Tongue (tissue), 2 donors: ENCODE results near the gene SPRR5. TPM values are rescaled to one million over a fixed set of nuclear protein-coding genes. Genes with fewer than 3 reads are reported as not detected.

ENCODE experiments used
- DNase-seq: peaks from one replicate; pipeline ENCODE4 v3.0.0-alpha.2; 2015
- total RNA-seq: library from RNA; depleted of rRNA; stranded (reverse); fragments of >200 nt; gene quantifications from one replicate; pipeline ENCODE4 v1.2.3, GENCODE V29; 2014

SPRR5 gene
- total RNA-seq, 1 donor from 2014 or later, result not detected

DNA sequence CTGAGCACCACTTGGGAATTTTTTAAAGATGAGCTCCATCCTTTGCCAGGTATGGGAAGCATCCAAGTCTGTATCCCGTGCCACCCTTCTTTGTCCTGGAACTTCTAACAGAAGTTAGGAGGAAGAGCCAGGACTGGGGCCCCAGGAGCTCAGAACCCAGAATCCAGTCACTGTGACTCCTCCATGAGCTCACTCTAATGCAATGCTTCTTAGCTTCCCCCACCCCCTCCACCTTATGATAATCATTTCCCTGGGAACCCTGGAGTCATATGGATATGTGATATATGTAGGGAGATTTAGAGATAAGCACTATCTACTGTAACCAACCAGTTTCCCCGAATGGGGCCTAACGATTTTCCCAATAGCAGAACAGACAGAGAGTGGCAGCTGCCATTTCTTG is 758 bp upstream of the SPRR5 start:
- no peak for DNase-seq

DNA sequence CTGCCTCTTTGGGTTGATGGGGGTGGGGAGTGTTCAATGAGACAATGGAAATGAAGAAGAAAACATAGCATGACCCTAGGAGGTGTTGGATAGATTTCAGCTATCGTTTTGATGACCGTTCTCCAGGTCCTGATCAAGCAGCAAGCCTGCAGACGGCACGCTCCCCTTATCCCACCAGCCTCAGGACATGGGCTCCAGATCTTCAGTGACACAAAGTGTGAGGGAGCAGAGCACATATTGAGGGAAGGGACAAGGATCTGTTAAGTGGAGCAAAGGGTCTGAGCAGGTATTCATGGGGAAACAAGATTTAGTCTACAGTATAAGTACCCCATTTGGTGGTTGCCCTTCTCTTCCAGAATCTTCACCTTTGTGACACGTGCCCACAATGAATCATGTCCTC is 4.7 kb downstream of the SPRR5 start:
- DNase-seq, result no peak

DNA sequence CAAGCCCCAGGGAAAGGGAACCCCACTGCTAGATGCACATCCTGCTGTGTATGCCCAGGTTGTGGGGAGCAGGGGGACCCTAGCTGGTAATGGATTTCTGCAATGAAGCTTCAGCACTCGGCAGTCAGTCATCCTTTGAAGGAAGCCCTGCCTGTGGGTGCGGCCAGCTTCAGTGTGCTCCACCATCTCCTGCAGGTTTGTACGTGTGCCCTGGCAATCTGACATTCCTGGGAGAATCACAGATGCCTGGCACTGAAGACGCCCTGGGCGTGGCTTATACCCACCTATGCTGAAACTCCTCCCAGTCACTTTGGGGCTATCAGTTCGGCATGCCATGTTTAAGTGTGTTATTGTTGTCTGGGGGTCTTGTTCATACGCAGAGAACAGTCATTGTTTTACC is 6.8 kb downstream of the SPRR5 start:
- peak; percentile 13 for DNase-seq

DNA sequence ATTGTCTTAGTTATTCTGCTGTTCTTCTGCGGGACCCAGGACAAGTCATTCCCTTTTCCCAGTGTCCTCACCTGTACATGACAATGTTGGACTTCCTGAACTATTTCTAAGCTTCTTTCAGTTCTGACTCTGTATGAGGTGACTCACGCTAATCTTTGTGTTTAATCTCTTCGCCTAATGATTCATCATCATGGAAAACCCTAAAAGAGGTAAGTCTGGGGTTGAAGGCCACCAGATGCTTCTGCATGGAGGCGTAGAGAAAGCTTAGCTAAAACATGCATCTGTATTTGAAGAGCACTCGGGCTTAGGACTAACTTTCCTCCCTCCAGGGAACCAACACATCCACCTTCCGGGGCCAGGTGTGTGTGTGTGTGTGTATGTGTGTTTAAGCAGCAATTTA is 7.4 kb downstream of the SPRR5 start:
- DNase-seq, result no peak

DNA sequence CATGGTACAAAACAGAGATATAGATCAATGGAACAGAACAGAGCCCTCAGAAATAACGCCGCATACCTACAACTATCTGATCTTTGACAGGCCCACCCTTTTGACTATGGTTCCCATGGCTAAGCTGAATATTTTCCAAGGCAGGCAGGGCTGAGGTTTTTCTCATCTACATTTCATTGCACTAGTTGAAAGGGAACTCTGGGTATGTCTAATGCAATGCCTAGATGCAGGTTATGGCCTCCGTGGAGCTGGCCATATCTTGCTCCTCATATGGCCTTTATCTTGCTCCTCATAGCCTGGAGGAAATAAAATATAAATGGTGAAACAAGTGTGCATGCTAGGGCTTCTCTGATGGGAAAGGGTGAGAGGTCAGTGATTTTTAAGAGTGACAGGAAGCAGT is 10.6 kb downstream of the SPRR5 start:
- no peak for DNase-seq

DNA sequence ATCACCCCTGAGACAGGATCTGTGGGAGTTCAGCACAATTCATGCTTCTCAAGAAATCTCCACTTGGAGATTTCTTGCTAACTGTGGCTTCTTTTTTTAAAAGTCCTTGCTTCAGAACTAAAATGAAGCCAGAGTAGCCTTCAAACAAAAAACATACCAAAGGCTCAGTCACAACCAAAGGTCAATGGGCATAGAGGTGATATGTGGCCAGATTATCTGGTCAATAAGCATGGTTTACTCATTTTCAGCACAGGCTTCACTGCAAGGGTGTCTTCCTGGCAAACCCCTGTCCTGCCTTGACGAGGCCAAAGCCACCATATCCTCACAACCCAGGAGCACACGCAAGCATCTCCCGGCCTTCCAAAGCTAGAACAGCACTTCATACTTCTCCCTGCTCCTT is 12.3 kb downstream of the SPRR5 start:
- no peak for DNase-seq

DNA sequence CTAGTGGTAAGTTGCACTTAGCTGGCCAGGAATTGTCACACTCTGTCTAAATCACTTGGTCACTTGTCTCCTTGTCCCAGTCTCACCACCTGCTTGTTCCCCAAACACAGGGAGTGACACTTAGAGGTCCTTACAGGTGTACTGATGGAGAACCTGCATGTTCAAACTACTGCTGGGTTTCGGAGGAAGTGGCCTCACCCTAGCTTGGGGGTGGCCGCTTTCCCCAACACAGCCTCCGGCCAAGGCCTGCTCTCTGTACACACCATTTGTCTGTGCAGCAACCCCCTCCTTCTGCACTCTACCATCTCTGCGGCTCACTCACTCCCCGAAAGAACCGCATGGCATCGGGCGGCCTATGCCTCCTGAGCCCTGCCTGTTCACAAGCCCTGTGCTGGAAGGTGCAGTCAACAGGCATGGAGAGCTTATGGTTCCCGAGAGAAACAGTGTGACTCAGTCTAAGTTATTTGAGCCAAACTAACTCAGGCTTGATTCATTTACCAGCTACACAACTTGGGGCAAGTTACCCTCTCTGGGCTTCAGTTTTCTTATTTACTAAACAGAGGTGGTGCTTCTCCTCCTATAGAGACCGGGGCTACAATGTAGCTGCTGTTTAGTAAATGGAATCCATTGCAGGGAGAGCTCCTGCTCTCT is 12.9 kb downstream of the SPRR5 start:
- DNase-seq, result no peak

DNA sequence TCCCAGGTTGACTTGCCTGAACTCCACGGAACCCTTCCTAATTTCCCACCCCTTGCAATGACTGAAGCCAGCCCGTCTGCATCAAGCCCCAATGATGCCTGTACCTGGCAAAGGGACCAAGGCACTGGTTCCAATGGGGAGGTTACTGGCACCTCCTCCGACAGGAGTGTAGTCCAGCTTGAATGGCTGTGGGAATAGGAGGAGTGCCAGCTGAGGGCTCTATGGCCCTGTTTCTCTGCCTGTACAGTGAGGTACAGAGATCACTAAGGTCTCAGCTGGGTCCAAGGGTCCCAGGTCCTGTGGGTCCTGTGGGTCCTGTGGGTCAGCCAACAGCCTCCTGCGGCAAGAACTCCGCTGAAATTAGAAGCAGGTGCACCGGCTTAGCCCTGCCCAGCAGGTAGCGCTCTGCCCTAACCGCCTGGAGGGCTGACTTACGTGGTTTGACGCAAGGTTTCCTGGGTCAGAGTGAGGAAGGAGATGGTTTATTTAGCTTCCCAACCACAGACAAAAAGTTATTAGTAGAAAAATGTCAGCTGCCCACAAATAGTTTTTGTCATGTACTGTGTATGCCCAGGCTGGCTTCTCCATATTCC is 13.5 kb downstream of the SPRR5 start:
- DNase-seq, result no peak

DNA sequence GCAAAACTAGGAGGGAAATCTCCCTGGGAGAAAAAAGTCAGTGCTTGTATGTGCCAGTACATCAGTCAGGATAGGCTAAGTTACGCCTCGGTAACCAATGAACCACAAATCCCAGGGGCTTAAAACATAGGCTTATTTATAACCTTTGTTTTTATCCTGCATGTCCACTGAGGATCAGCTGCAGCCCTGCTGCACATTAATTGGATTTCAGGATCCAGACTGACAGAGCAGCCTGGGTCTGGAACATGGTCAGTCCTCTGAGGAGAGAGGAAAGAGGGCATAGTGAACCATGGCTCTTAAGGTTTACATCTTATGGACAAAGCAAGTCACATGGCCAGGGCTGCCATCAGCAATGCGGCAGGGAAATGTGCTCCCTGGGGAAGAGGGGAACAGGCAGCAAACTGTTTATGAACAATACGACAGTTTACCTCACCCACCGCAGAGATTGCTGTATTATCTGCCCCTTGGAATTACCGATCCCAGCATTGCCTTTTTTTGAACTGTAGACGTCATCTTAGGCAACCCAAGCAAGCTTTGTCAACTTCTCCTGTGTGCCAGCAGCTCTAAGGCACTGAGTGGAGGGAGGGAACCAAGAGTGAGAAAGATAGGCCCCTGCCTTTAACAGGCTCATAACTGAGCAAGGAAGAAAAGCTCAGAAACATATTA is 14.4 kb downstream of the SPRR5 start:
- DNase-seq, result no peak

DNA sequence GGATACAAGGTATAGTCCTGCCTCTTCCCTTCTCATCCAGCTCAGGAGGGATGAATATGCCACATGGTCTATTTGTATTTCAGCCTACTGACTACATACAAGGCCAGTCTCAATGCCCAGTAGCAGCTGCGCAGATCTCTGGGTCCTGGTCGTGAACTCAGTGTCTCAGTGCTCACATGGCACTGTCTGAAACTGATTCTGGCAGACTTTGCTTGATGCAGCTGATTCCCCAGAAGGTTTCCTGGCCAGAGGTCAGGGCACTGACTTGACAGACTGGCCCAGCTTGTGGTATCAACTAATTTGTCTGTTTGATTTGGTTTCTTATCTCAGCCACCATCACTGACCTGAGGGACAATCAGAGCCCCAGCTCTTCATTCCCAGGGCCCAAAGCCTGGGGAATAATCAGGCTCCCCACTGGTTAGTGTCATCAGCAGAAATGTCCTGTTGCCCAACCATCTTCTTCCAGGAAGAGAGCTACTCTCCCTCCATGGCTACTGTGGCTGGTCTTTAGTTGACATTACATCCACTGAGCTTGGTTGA is 15.9 kb downstream of the SPRR5 start:
- DNase-seq, result no peak

DNA sequence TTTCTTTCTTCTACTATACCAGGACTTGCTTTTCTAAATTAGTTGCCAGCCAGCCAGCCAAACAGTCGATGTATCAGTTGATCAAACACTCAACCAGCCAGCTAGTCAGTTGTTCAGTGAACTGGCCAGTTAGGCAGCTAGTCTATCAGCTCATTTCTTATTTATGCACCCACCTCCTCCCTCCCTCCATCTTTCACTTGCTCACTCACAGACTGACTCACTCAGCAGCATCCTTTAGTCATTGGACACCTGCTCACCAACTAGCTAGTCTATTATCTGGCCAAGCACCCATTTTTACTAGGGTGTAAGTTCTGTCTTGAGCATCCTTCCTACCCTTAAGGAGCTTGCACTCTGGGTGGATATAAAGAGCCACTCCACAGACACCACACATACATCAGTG is 17.5 kb downstream of the SPRR5 start:
- DNase-seq, result no peak

DNA sequence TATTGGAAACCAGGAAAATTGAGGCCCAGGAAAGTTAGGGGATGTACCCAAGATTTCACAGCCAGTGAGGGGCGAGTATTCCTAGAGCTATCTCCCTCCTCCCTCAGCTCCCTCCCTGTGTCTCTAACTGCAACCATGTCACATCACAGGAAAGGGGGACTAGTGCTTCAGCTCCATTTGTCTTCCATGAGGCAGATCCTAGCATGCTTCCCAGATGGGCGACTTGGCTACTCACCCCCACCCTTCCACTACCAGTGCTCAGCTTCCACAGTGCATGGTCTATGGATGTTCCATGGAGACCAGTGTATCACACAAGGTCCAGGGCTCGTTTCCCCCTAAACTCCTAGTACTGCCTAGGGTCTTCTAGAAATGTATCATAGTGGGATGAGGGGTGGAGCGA is 18.8 kb downstream of the SPRR5 start:
- DNase-seq, result no peak

DNA sequence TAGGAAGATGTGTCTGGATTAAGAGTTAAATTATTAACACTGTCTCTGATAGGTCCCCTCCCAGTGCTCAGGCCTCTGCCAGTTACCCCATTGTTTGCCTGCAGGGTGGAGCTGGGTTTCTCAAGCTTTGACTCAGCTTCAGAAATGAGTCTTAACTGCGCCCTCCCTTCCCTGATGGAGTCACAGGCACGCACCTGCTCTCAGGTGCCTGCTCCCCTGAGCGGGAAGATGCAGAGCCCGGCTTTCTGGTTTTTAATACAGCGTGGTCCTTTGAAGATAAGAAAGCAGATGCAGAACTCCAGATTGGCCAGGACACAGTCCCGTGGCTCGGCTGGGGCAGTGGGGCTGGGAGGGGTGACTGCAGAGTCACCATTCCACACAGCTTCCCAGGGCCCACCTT is 20.2 kb downstream of the SPRR5 start:
- DNase-seq, result peak; percentile 47

DNA sequence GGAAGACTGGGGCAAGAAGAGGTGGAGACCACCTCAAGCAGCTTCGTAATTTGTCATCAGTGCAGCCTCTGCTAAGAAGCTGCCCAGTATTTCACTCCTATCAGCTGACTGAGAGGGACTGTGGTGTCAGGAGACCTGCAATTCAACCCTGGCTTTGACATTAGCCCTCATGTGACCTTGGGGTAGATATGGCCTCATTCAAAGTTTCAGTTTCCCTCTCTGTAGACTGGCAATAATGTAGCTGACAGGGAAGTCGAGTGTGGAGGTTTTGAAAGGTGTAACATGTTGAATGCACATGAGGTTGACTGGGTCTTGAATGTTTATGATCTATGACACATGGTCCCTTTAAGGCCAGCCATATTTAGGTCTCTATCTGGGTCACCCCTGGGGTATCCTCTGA is 21.2 kb downstream of the SPRR5 start:
- no peak for DNase-seq

DNA sequence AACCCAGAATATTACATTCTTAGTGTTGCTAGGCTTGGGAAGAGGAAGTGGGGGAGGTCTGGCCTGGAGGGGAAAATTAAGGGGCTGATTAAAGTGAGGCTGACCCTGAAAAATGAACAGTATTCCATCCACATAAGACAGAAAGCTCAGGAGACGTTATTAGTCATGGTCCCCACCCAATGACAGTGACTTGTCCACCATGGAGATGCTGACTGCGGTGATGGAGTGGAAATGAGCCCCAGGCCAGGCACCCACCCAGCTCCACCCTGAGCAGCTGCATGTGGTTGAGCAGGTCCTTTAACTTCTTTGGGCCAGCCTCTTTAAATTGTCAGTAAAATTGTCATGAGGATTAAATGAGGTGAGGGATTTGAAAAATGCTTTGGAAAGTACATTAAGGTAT is 22.0 kb downstream of the SPRR5 start:
- no peak for DNase-seq

DNA sequence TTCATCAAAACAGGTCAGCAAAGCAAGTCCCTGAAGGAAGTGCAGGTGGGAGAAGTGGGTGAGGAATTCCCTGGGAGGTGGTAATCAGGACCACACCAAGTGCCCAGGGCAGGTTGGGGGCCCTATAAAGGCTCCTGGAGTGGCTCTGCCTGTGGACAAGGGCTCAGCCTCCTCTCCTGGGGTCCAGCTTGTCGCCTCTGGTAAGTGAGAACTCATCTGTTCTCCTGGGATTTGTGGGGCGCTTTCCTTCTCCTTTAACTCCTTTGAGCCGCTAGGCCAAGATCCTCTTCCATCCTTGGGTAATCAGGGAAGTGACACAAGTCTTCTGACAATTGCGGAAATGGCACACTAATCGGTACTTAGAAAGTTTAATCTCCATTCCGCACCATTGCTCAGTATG is 23.5 kb downstream of the SPRR5 start, which contains the start of gene SPRR4:
SPRR4 (plus strand) TSS at position 154 of the 400 bp plus-strand sequence. CDS start 1,243 bp downstream, outside the sequence.
- DNase-seq, result no peak

DNA sequence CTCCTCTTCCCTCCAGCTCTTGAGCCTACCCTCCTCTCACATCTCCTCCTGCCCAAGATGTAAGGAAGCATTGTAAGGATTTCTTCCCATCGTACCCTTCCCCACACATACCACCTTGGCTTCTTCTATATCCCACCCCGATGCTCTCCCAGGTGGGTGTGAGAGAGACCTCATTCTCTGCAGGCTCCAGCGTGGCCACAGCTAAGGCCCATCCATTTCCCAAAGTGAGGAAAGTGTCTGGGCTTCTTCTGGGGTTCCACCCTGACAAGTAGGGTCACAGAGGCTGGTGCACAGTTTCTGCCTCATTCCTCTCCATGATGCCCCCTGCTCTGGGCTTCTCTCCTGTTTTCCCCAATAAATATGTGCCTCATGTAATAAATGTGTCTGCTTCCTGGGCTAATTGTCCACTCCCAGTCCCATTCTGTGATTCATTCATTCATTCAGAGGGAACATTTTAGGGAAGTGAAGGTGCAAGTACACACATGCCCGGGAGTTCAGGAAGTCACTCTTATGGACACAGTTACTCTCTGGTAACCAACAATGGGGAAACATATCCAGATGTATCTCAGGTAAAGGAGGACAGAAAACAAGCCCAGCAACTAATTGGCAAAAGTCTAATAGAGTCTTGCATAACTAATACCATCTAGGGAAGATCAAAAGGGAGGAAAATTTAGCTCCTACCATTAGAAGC is 25.3 kb downstream of the SPRR5 start:
- DNase-seq, result no peak

DNA sequence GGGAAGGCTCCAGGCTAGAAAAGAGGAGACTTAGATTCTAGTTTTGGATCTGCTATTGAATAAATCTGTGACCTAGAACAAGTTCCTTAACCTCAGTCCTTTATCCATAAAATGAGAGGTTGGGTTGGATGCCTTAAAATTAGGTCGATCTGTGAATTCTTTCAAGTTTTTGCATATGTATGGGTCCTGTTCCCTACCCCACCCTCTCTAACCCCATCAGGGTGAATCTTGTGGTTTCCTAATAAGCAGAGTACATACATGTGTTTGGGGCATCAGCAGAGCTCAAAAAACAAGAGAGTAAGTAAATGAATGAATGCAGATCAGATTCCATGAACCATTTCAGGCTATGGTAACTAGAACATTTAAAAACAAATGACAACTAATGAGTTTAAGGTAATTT is 29.7 kb downstream of the SPRR5 start:
- no peak for DNase-seq

DNA sequence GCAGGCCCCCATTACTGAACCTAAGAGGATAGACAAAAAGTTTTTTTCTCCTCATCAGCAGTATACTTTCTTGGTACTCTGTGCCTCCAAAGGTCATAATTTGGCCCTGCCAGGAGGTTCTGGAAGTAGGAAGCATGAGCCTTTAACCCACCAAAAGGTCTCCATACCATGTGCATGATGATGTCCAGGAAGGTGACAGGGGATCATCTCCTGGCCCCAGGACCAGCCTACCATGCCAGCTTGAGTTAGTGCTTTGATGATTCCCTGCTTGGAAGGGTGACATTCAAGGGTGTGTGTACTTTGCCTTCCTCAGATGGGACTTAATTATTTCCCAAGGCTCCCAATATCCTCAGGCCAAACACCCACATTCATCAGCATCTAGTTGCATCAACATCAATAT is 30.6 kb downstream of the SPRR5 start:
- no peak for DNase-seq

DNA sequence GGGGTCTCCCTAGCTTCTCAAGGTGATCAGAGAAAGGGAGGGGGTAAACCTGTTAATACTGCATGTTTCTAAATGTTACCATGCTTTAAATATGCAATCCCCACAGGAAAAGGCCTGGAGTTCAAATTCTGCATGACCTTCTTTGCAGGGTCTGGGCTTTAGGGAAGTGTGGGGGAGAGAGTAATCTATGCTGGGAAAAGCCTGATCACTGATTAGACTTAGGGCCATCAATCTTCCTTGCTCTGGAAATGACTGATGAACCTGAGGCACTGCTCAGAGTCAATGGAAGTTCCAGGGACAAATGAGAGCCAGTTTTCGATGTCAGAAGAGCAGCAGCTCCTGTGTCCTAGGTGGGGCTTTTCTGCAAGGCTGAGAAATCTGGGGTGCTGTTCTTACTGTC is 33.7 kb downstream of the SPRR5 start:
- no peak for DNase-seq

DNA sequence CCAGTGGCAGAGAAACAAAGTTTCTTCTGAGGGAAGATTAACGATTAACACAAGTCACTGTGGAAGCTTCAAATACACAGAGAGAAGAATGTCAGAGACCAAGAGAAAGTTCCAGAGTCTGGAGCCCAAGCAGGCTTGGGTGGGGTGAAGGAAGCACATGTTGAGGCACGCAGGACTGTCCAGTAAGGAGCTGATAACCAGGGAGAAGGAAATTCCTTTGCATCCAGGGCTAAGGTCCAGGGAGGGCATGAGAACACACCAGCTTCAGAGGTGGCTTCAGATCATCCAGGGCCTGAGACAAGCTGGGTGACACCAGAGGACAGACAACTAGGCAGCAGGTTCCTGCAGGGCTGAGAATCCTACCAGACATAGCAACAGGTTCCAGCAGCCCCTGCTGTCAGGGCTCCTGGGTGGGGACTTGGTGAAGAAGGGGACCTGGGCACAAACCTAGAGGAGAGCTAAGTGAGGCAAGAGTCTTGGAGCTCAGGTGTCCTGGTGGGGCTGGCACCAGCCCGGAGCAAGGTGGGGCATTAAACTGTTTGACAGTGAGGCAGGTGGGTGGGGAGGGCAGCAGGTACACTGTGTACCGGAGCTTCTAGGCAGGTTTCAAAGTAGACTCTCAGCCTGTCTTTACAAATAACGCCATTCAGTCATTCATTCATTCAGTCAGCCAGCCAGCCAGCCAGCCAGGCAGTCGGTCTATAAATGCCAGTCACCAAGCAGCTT is 34.3 kb downstream of the SPRR5 start:
- no peak for DNase-seq

DNA sequence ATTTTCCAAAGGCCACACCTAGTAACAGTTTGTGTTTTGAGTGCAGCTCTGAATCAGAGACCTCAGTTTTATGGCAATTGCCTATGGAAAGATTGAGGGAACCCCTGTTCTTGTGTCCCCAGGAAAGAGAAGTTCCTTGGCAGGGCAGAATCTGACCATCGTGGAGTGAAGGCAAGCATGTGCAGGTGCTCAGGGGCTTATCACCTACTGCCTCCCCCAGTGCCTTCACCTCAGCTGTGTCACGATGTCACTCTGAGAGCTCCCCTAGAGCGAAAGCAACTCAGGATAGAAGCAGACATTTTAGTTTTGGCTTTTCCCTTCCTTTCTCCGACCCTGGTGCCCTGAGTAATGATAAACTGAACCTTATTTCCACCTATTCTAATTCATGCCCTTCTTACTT is 35.1 kb downstream of the SPRR5 start:
- no peak for DNase-seq
